Pancreas (tissue), 10 donors: ENCODE measurements around the gene SH2D4B. TPM values are rescaled to one million over a fixed set of nuclear protein-coding genes. Genes with fewer than 3 reads are reported as not detected.

Experiments used
- ATAC-seq, 4 donors: fragments of 200-7000 bp; cut with Tn5 transposase; one replicate each; pipeline versions ENCODE4 v1.8.0 to v1.9.1; 2020; ENCODE audit warnings: mild to moderate bottlenecking in 4 of 4, moderate library complexity in 4 of 4
- DNase-seq, 6 donors: peaks; one replicate each; pipeline ENCODE4 v3.0.0-alpha.2; 2020
- FAIRE-seq: peaks from 2 replicates; lab custom pipeline; 2012; peaks lifted over from hg19 to GRCh38; lab: Jason Lieb, UNC
- H3K27ac ChIP-seq, 4 donors: fragments of 200-600 bp; sonication (generic); 1 replicate in 3 of 4; 2 replicates in 1 of 4; pipeline versions ENCODE4 v1.5.0 to v1.8.0; 2020
- H3K27me3 ChIP-seq, 4 donors: fragments of 200-600 bp; one replicate each; pipeline ENCODE4 v1.8.0; 2021
- H3K36me3 ChIP-seq, 3 donors: fragments of 200-600 bp; sonication (generic) in 1 of 3; one replicate each; pipeline versions ENCODE4 v1.5.0 to v1.8.0; 2020 to 2021
- H3K4me1 ChIP-seq, 3 donors: fragments of 200-600 bp; one replicate each; pipeline ENCODE4 v1.8.0; 2021
- H3K4me3 ChIP-seq, 4 donors: fragments of 200-600 bp; sonication (generic) in 2 of 4; one replicate each; pipeline versions ENCODE4 v1.5.0 to v1.8.0; 2020 to 2021
- H3K9me3 ChIP-seq, 4 donors: fragments of 200-600 bp; one replicate each; pipeline ENCODE4 v1.8.0; 2021
- CTCF ChIP-seq, 4 donors: fragments of 200-600 bp; sonication (generic) in 3 of 4; IDR thresholded peaks; one replicate each; pipeline versions ENCODE4 v1.5.0 to v1.8.0; 2021; ENCODE audit warnings: antibody characterized with exemption in 4 of 4
- WGBS, 2 donors: extraction: QIAGEN DNeasy Blood & Tissue Kit; methylation state at CpG; one replicate each; pipeline ENCODE4 v1.1.7; 2013; 5-methylcytosine and 5-hydroxymethylcytosine counted together
- intact Hi-C, 3 donors: fragments of 100-400 bp; cut with DNase I; formaldehyde crosslinking; loops; one replicate each; pipeline versions ENCODE4 v1.11.1 to v1.14.2; 2022
- polyA plus RNA-seq, 2 donors: library from polyadenylated mRNA; stranded (reverse); fragments of 200-250 nt; gene quantifications; one replicate each; pipeline ENCODE4 v1.2.3, GENCODE V29; 2013
- total RNA-seq, 6 donors: library from RNA; stranded (reverse); fragmentation: NEBNext Ultra II Directional in 4 of 6; extraction: Animal tissue kit (Norgen Biotek cat#: 25700) in 4 of 6; gene quantifications; one replicate each; pipeline versions ENCODE4 v1.2.1 to v1.2.4, GENCODE V29; 2021 to 2023
- donor health status: healthy with polysubstance abuse.
- donor health status: DM: no; HTN: no; CAD: no; lungs with moderate emphysema.
- donor health status: DM: no; HTN: no; CAD: no.
- donor health status: control.
- donor health status: control.
- donor health status: Bipolar disorder and iron deficiency.
- donor health status: DM: yes; HTN: yes; CAD: no.
- donor health status: DM: no; HTN: no; CAD: no.
- donor health status: DM: no; HTN: no; CAD: no.
- donor health status: DM: yes; HTN: yes; CAD: no.

SH2D4B gene
- total and polyA plus RNA-seq, 8 donors: 0.02 TPM; not detected in 7

GRCh38 chr10:80662429-80663261 is 124.9 kb downstream of the SH2D4B start:
- no peaks in the 10 kb centered on the region for H3K27me3 ChIP-seq
- intact Hi-C loops: loop anchor here in 1 of 3 donors (10.0 kb wide), 1 partner anchor 262 kb away; no protein-coding TSS in a partner anchor
- no peak overlapping the region for H3K27ac ChIP-seq
- FAIRE-seq (no peak), DNase-seq (peak; percentile 67 to 90 (median 82)), ATAC-seq (peak; percentile 89 to 95 (median 93))
- WGBS, 2 donors: 7 to 12% methylated on average over 19 of the region's 19 CpGs
- H3K4me1 ChIP-seq: peaks cover 0 to 11% (median 5%) of the 10 kb centered on the region in 3 donors
- H3K9me3 ChIP-seq: no peaks in the 10 kb centered on the region
- H3K36me3 ChIP-seq: no peaks in the 10 kb centered on the region
- peak; percentile 71 to 93 (median 84) for TF ChIP-seq CTCF (IDR thresholded peaks at IDR 0.05)
- H3K4me3 ChIP-seq: peak overlapping the region in 2 of 4 donors; percentile 25 to 32

- DNase-seq (peak; percentile 64 to 92 (median 83)), ATAC-seq (peak; percentile 82 to 91 (median 88)), FAIRE-seq (no peak)
- Histone ChIP-seq H3K36me3 (no peaks in the 10 kb centered on the region), H3K27me3 (no peaks in the 10 kb centered on the region), H3K27ac (no peak overlapping the region), H3K4me3 (no peak overlapping the region), H3K4me1 (peaks cover 0 to 11% (median 5%) of the 10 kb centered on the region in 3 donors), H3K9me3 (no peaks in the 10 kb centered on the region)
- 14 to 27% methylated on average over 10 of the region's 10 CpGs for WGBS, 2 donors
- peak; percentile 72 to 88 (median 80) for TF ChIP-seq CTCF (IDR thresholded peaks at IDR 0.05)
- intact Hi-C loops: loop anchor here in 1 of 3 donors (10.0 kb wide), 1 partner anchor 261 kb away; no protein-coding TSS in a partner anchor
Observed at GRCh38 chr10:80664071-80664680, 126.5 kb downstream of the SH2D4B start.

- no peak for TF ChIP-seq CTCF (IDR thresholded peaks at IDR 0.05)
- Histone ChIP-seq H3K27ac (no peak overlapping the region), H3K36me3 (no peaks in the 10 kb centered on the region), H3K4me1 (no peaks in the 10 kb centered on the region), H3K4me3 (no peak overlapping the region), H3K9me3 (no peaks in the 10 kb centered on the region), H3K27me3 (no peaks in the 10 kb centered on the region)
- FAIRE-seq (no peak), ATAC-seq (no peak), DNase-seq (no peak)
- 83 to 87% methylated on average over 2 of the region's 2 CpGs for WGBS, 2 donors
- intact Hi-C loops: loop anchor here in 1 of 3 donors (10.0 kb wide), 1 partner anchor 255 kb away; no protein-coding TSS in a partner anchor
Observed at GRCh38 chr10:80669485-80669884, 131.8 kb downstream of the SH2D4B start.

GRCh38 chr10:80670774-80671173 is 133.1 kb downstream of the SH2D4B start:
- no peaks in the 10 kb centered on the region for H3K9me3 ChIP-seq
- no peak for DNase-seq
- H3K36me3 ChIP-seq: no peaks in the 10 kb centered on the region
- no peak for TF ChIP-seq CTCF (IDR thresholded peaks at IDR 0.05)
- no peaks in the 10 kb centered on the region for H3K27me3 ChIP-seq
- 82 to 91% methylated on average over 6 of the region's 6 CpGs for WGBS, 2 donors
- no peak overlapping the region for H3K4me3 ChIP-seq
- ATAC-seq: no peak
- no peak for FAIRE-seq
- intact Hi-C loops: loop anchor here in 1 of 3 donors (10.0 kb wide), 1 partner anchor 244 kb away; no protein-coding TSS in a partner anchor
- no peaks in the 10 kb centered on the region for H3K4me1 ChIP-seq
- H3K27ac ChIP-seq: no peak overlapping the region
